ENCODE measurements around the gene SELENOP. TPM values are rescaled to one million over a fixed set of nuclear protein-coding genes. Genes with fewer than 3 reads are reported as not detected.

The SELENOP gene
- total and polyA plus RNA-seq, 2 experiments from 2014 or later = 11.0 to 12.3 TPM

- TF ChIP-seq NANOG (IDR thresholded peaks at IDR 0.05; ENCODE audit: borderline replicate concordance) = no peak
- TF ChIP-seq STAT1 (IDR thresholded peaks at IDR 0.05; ENCODE audit: unreplicated experiment) = no peak
- TF ChIP-seq POLR2AphosphoS5 (IDR thresholded peaks at IDR 0.05; ENCODE audit: low read depth) = no peak
- no peak for TF ChIP-seq EZH2 (IDR thresholded peaks at IDR 0.05; ENCODE audit: low read depth, unreplicated experiment)
These were observed 24.6 kb downstream of the SELENOP start (continued) for GRCh38 chr5:42787073-42787472.

- no peak for TF ChIP-seq ZNF462 (CRISPR knock-in tag; IDR thresholded peaks at IDR 0.05)
- TF ChIP-seq ZNF331 (CRISPR knock-in tag; IDR thresholded peaks at IDR 0.05; ENCODE audit: low read depth) = no peak
- TF ChIP-seq EZH2 (IDR thresholded peaks at IDR 0.05; ENCODE audit: low read depth, unreplicated experiment) = no peak
- TF ChIP-seq POLR2AphosphoS5 (IDR thresholded peaks at IDR 0.05; ENCODE audit: low read depth) = no peak
- no peak for TF ChIP-seq ETS1 (IDR thresholded peaks at IDR 0.05)
- TF ChIP-seq REST (IDR thresholded peaks at IDR 0.05; ENCODE audit: unreplicated experiment) = no peak
- no peak for TF ChIP-seq STAT1 (IDR thresholded peaks at IDR 0.05; ENCODE audit: unreplicated experiment)
- TF ChIP-seq CTCF (conservative IDR thresholded peaks at IDR 0.05; ENCODE audit: low read depth in 2 of 2) = no peak
- no peak for TF ChIP-seq NANOG (IDR thresholded peaks at IDR 0.05; ENCODE audit: borderline replicate concordance)
- TF ChIP-seq ZNF114 (CRISPR knock-in tag; IDR thresholded peaks at IDR 0.05) = no peak
- TF ChIP-seq EZH2phosphoT487 (IDR thresholded peaks at IDR 0.05; ENCODE audit: unreplicated experiment) = no peak
- no peak for TF ChIP-seq JUNB (IDR thresholded peaks at IDR 0.05; ENCODE audit: unreplicated experiment)
- TF ChIP-seq CREB1 (CRISPR knock-in tag; IDR thresholded peaks at IDR 0.05; ENCODE audit: low read depth) = no peak
- no peak overlapping the region for H3K27ac ChIP-seq (ENCODE audit: low read depth)
- no peaks in the 10 kb centered on the region for H3K9me2 ChIP-seq (ENCODE audit: insufficient read depth)
- H2AFZ ChIP-seq = no peak overlapping the region
- no peaks in the 10 kb centered on the region for H4K20me1 ChIP-seq (replicated peaks; ENCODE audit: insufficient read depth)
- H3K36me3 ChIP-seq (ENCODE audit: insufficient read depth) = no peaks in the 10 kb centered on the region; the same call in 1 of the 2 replicates
- no peaks in the 10 kb centered on the region for H3K27me3 Mint-ChIP-seq (ENCODE audit: insufficient read depth, low read depth, poor library complexity)
- DNase-seq (ENCODE audit: low spot score) (no peak), ATAC-seq (no peak)
- H3K4me1 Mint-ChIP-seq = no peaks in the 10 kb centered on the region
- no peak overlapping the region for H3K4me2 ChIP-seq
- H3F3A ChIP-seq (replicated peaks; ENCODE audit: low read depth) = no peaks in the 10 kb centered on the region
- peaks cover 48% of the 10 kb centered on the region for H3K36me3 Mint-ChIP-seq (ENCODE audit: low read depth)
- H3K4me3 ChIP-seq = no peak overlapping the region
- H3K27ac Mint-ChIP-seq = no peak overlapping the region
- H3K27me3 ChIP-seq (ENCODE audit: insufficient read depth) = no peaks in the 10 kb centered on the region
- H3K79me2 ChIP-seq (replicated peaks; ENCODE audit: insufficient read depth) = peaks cover 13% of the 10 kb centered on the region
- H3K4me3 Mint-ChIP-seq = no peak overlapping the region
- H3K4me1 ChIP-seq (ENCODE audit: insufficient read depth) = no peaks in the 10 kb centered on the region
- peaks cover 16% of the 10 kb centered on the region for H3K9me3 Mint-ChIP-seq
These were observed 25.9 kb downstream of the SELENOP start for GRCh38 chr5:42785756-42786155.
